Chondrocyte (in vitro differentiated cells): ENCODE data around the gene PATL1. TPM values are rescaled to one million over a fixed set of nuclear protein-coding genes. Genes with fewer than 3 reads are reported as not detected.

Source experiments
- DNase-seq: peaks from one replicate; pipeline ENCODE4 v3.0.0; 2021; ENCODE audit warnings: mixed read lengths, low spot score
- H3K27ac Mint-ChIP-seq: one replicate; pipeline ENCODE4 v1.8.0; 2021; ENCODE audit warnings: mild to moderate bottlenecking, moderate library complexity, mixed read lengths; ENCODE audit not compliant: unreplicated experiment
- H3K27me3 Mint-ChIP-seq: 2 replicates; pipeline ENCODE4 v1.8.0; 2021; ENCODE audit warnings: low read depth, mixed read lengths
- H3K36me3 Mint-ChIP-seq: 2 replicates; pipeline ENCODE4 v1.8.0; 2021; ENCODE audit warnings: low read depth, mixed read lengths
- H3K4me1 Mint-ChIP-seq: 2 replicates; pipeline ENCODE4 v1.8.0; 2021; ENCODE audit warnings: low read depth, mild to moderate bottlenecking, mixed read lengths
- H3K4me3 Mint-ChIP-seq: one replicate; pipeline ENCODE4 v1.8.0; 2021; ENCODE audit warnings: mild to moderate bottlenecking, moderate library complexity, mixed read lengths; ENCODE audit not compliant: unreplicated experiment
- H3K9me3 Mint-ChIP-seq: 2 replicates; pipeline ENCODE4 v1.8.0; 2021; ENCODE audit warnings: low read depth, mixed read lengths
- total RNA-seq: library from RNA; stranded (reverse); gene quantifications from 3 replicates; pipeline ENCODE4 v1.2.1, GENCODE V29; 2021
- TF ChIP-seq, protein P1 (sequence below): fragments of 200-600 bp; sonication (generic); IDR thresholded peaks from 2 replicates; pipeline ENCODE4 v1.5.0; 2021; ENCODE audit warnings: antibody characterized with exemption, mild to moderate bottlenecking, moderate library complexity

The PATL1 gene
- total RNA-seq, 1 donor from 2014 or later, result 28.8 TPM

DNA sequence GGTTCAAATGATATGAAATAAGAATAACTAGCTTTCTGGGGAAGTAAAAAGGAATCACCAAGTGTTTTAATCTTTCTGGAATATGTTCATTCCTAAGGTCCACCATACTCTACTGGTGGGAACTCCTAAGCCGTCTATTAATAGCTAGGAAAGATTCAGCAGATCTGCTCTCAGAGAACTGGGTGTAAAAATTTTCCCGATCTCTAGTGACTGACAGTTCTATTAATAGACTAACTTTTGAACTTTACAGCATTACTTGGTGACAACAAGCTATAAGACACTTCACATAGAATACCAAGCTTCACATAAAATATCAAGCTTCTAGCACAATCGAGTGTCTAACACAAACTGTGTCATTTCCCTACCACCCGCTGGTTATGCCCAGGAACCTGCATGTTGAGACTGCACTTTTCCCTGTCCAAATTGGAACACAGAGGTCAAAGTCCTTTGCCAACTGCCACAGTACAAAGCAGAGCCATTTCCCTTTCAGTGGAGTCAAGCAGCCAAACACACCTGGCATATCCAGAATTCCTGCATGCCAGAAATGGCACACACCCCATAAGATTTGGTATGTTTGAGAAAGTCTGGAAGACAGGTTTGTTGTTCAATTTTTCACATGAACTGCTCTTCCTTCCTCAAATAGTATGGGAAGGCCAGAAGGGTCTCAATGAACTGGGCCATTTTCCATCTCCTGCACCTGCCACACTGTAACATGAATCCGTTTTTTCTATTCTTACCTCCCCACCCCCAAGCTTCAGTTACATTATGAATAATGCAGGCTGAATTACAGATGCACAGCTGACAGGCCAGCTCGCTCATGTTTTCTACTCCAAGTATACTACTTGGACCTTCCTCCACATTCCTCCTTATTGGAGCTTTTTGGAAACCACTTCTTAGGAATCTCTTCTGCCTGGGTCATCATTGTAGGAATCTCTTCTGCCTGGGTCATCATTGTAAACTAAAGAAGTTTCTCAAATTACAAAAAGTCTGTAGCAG lies 57.0 kb downstream of the PATL1 start:
- TF ChIP-seq, protein P1, sequence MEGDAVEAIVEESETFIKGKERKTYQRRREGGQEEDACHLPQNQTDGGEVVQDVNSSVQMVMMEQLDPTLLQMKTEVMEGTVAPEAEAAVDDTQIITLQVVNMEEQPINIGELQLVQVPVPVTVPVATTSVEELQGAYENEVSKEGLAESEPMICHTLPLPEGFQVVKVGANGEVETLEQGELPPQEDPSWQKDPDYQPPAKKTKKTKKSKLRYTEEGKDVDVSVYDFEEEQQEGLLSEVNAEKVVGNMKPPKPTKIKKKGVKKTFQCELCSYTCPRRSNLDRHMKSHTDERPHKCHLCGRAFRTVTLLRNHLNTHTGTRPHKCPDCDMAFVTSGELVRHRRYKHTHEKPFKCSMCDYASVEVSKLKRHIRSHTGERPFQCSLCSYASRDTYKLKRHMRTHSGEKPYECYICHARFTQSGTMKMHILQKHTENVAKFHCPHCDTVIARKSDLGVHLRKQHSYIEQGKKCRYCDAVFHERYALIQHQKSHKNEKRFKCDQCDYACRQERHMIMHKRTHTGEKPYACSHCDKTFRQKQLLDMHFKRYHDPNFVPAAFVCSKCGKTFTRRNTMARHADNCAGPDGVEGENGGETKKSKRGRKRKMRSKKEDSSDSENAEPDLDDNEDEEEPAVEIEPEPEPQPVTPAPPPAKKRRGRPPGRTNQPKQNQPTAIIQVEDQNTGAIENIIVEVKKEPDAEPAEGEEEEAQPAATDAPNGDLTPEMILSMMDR, result no peak

DNA sequence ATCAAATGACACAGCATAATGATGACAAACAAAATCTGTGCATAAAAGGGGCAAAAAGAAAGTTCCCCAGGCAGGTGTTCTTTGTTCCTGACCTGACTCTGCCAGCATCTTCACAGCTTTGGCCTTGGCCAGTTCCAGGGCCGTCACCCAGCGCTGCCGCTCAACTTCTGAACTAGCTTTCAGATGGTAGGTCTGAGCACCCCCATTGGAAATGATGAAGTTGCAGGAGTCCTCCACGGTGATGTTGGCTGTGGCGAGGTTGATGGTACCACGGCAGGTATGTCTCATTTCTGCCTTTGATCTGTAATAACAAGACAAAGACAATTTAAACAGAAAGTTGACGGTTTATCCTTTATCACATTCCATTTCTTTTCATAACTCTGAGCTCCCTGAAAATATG lies 58.5 kb downstream of the PATL1 start:
- H3K36me3 Mint-ChIP-seq, result peaks cover 27% of the 10 kb centered on the region
- H3K4me1 Mint-ChIP-seq, result peaks cover 45% of the 10 kb centered on the region
- no peaks in the 10 kb centered on the region for H3K9me3 Mint-ChIP-seq
- H3K27ac Mint-ChIP-seq, result no peak overlapping the region
- TF ChIP-seq, protein P1, result no peak
- no peaks in the 10 kb centered on the region for H3K27me3 Mint-ChIP-seq
- no peak overlapping the region for H3K4me3 Mint-ChIP-seq
- no peak for DNase-seq

More for the DNA sequence above, 57.0 kb downstream of the PATL1 start:
- Mint-ChIP-seq H3K36me3 (peaks cover 21% of the 10 kb centered on the region), H3K27me3 (no peaks in the 10 kb centered on the region), H3K4me1 (peaks cover 51% of the 10 kb centered on the region), H3K4me3 (peak overlapping the region; percentile 37), H3K27ac (peak overlapping the region; percentile 91), H3K9me3 (no peaks in the 10 kb centered on the region)
- no peak for DNase-seq

GRCh38 chr11:59607703-59608454 lies 61.0 kb downstream of the PATL1 start:
- no peak overlapping the region for H3K4me3 Mint-ChIP-seq
- peaks cover 25% of the 10 kb centered on the region for H3K4me1 Mint-ChIP-seq
- DNase-seq, result no peak
- TF ChIP-seq, protein P1, result no peak
- no peak overlapping the region for H3K27ac Mint-ChIP-seq
- no peaks in the 10 kb centered on the region for H3K9me3 Mint-ChIP-seq
- peaks cover 32% of the 10 kb centered on the region for H3K36me3 Mint-ChIP-seq
- no peaks in the 10 kb centered on the region for H3K27me3 Mint-ChIP-seq

- peaks cover 43% of the 10 kb centered on the region for H3K36me3 Mint-ChIP-seq
- TF ChIP-seq, protein P1, result no peak
Observed at GRCh38 chr11:59602432-59602831, 66.4 kb downstream of the PATL1 start.

GRCh38 chr11:59601788-59602187 lies 67.0 kb downstream of the PATL1 start:
- Mint-ChIP-seq H3K36me3 (peaks cover 39% of the 10 kb centered on the region), H3K4me1 (no peaks in the 10 kb centered on the region), H3K4me3 (no peak overlapping the region), H3K9me3 (no peaks in the 10 kb centered on the region), H3K27me3 (no peaks in the 10 kb centered on the region), H3K27ac (no peak overlapping the region)
- DNase-seq, result no peak
- TF ChIP-seq, protein P1, result no peak

More at GRCh38 chr11:59602432-59602831, 66.4 kb downstream of the PATL1 start:
- no peak overlapping the region for H3K27ac Mint-ChIP-seq
- no peak for DNase-seq
- no peaks in the 10 kb centered on the region for H3K27me3 Mint-ChIP-seq
- no peaks in the 10 kb centered on the region for H3K4me1 Mint-ChIP-seq
- H3K9me3 Mint-ChIP-seq, result no peaks in the 10 kb centered on the region
- H3K4me3 Mint-ChIP-seq, result no peak overlapping the region
